HL-60 (cell line): ENCODE measurements around the gene CEP128.

Source experiments
- POLR2AphosphoS5 ChIP-seq: IDR thresholded peaks from 2 replicates; pipeline ENCODE4 v1.6.1; 2012; ENCODE audit warnings: low read depth
- TF ChIP-seq, protein P1 (sequence below): IDR thresholded peaks from one replicate; pipeline ENCODE4 v1.5.1; 2011; ENCODE audit warnings: low read length, control low read depth, inconsistent platforms; ENCODE audit not compliant: insufficient read depth

DNA sequence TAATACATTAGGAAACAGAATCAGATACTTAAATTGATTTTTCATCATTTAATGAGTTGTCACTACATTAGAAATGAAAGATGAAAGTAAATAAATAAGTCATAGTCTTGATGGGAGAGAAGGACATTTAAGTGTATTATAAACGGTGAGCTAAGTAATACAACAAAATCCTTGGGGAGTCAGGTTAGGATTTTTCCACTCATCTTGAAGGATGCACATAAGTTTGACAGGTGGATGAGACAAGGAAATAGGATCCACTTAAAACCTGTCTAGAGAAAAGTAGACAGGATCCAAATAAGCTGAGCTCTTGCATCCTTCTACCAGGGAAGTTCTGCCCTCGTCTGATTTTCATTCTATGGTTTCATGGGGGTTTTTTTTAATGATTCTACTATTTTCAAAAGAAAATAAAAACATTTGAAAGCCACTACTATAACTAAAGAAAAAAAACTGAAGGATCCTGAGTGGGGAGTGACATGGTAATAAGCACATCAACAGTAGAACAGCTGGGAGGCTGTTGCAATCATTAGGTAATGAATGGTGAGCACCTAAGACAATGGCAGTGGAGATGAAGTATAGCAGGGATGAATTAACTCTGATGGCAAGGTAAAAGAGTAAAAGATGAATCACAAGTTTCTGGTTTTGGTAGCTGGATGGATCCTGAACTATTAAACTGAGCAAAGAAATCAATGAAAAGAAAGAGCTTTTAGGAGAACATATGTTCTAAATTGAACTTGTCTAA is 17.0 kb downstream of the CEP128 start:
- no peak for TF ChIP-seq POLR2AphosphoS5
- TF ChIP-seq, protein P1, sequence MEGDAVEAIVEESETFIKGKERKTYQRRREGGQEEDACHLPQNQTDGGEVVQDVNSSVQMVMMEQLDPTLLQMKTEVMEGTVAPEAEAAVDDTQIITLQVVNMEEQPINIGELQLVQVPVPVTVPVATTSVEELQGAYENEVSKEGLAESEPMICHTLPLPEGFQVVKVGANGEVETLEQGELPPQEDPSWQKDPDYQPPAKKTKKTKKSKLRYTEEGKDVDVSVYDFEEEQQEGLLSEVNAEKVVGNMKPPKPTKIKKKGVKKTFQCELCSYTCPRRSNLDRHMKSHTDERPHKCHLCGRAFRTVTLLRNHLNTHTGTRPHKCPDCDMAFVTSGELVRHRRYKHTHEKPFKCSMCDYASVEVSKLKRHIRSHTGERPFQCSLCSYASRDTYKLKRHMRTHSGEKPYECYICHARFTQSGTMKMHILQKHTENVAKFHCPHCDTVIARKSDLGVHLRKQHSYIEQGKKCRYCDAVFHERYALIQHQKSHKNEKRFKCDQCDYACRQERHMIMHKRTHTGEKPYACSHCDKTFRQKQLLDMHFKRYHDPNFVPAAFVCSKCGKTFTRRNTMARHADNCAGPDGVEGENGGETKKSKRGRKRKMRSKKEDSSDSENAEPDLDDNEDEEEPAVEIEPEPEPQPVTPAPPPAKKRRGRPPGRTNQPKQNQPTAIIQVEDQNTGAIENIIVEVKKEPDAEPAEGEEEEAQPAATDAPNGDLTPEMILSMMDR, result no peak
